WTC11 (cell line): Measurements from ENCODE around the gene CMTM4.

Experiments
- SP1 ChIP-seq: sonication (generic); formaldehyde crosslinking; conservative IDR thresholded peaks from 2 replicates; pipeline ENCODE4 v1.8.1; 2022; ENCODE audit warnings: missing genetic modification reagents
- TEAD4 ChIP-seq: sonication (generic); formaldehyde crosslinking; IDR thresholded peaks from 2 replicates; pipeline ENCODE4 v1.8.0; 2022; ENCODE audit warnings: mild to moderate bottlenecking, missing genetic modification reagents
- ZBTB21 ChIP-seq: sonication (generic); formaldehyde crosslinking; IDR thresholded peaks from 2 replicates; pipeline ENCODE4 v1.8.1; 2023; ENCODE audit warnings: mild to moderate bottlenecking, missing genetic modification reagents, borderline replicate concordance
- TF ChIP-seq, protein P1 (sequence below): fragments of 200-600 bp; IDR thresholded peaks from 2 replicates; pipeline ENCODE4 v1.8.0; 2022; ENCODE audit warnings: antibody characterized with exemption
- TF ChIP-seq, protein P2 (sequence below): sonication (generic); formaldehyde crosslinking; IDR thresholded peaks from 2 replicates; pipeline ENCODE4 v1.8.0; 2022; ENCODE audit warnings: mild to moderate bottlenecking, missing genetic modification reagents
- TF ChIP-seq, protein P3 (sequence below): sonication (generic); formaldehyde crosslinking; IDR thresholded peaks from 2 replicates; pipeline ENCODE4 v1.8.0; 2022; ENCODE audit warnings: mild to moderate bottlenecking, missing genetic modification reagents
- TF ChIP-seq, protein P4 (sequence below): sonication (generic); formaldehyde crosslinking; IDR thresholded peaks from 2 replicates; pipeline ENCODE4 v1.8.0; 2023; ENCODE audit warnings: mild to moderate bottlenecking, missing genetic modification reagents

DNA sequence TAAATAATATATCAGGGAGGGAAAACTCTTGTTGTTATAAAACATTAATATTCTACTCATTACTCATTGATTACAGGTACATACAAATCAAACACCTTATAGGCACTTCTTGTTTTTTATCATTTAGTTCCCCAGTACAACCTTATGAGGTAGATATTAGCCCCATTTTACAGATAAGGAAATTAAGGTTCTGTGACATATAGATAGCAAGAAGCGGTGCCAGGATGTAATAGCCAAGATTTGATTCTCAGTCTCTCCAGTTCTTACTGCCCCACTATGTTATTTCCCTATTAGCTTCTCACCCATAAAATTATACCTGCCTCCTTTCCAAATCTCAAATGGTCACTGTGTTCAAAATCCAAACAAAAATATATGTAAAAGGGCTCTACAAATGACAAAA, 55.2 kb downstream of the CMTM4 start:
- TF ChIP-seq SP1 (CRISPR knock-in tag) = no peak
- no peak for TF ChIP-seq ZBTB21 (CRISPR knock-in tag)
- TF ChIP-seq, protein P1, sequence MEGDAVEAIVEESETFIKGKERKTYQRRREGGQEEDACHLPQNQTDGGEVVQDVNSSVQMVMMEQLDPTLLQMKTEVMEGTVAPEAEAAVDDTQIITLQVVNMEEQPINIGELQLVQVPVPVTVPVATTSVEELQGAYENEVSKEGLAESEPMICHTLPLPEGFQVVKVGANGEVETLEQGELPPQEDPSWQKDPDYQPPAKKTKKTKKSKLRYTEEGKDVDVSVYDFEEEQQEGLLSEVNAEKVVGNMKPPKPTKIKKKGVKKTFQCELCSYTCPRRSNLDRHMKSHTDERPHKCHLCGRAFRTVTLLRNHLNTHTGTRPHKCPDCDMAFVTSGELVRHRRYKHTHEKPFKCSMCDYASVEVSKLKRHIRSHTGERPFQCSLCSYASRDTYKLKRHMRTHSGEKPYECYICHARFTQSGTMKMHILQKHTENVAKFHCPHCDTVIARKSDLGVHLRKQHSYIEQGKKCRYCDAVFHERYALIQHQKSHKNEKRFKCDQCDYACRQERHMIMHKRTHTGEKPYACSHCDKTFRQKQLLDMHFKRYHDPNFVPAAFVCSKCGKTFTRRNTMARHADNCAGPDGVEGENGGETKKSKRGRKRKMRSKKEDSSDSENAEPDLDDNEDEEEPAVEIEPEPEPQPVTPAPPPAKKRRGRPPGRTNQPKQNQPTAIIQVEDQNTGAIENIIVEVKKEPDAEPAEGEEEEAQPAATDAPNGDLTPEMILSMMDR = no peak
- no peak for TF ChIP-seq TEAD4 (CRISPR knock-in tag)
- TF ChIP-seq, protein P2, sequence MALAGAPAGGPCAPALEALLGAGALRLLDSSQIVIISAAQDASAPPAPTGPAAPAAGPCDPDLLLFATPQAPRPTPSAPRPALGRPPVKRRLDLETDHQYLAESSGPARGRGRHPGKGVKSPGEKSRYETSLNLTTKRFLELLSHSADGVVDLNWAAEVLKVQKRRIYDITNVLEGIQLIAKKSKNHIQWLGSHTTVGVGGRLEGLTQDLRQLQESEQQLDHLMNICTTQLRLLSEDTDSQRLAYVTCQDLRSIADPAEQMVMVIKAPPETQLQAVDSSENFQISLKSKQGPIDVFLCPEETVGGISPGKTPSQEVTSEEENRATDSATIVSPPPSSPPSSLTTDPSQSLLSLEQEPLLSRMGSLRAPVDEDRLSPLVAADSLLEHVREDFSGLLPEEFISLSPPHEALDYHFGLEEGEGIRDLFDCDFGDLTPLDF (CRISPR knock-in tag) = no peak
- TF ChIP-seq, protein P3, sequence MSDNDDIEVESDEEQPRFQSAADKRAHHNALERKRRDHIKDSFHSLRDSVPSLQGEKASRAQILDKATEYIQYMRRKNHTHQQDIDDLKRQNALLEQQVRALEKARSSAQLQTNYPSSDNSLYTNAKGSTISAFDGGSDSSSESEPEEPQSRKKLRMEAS (CRISPR knock-in tag) = no peak
- TF ChIP-seq, protein P4, sequence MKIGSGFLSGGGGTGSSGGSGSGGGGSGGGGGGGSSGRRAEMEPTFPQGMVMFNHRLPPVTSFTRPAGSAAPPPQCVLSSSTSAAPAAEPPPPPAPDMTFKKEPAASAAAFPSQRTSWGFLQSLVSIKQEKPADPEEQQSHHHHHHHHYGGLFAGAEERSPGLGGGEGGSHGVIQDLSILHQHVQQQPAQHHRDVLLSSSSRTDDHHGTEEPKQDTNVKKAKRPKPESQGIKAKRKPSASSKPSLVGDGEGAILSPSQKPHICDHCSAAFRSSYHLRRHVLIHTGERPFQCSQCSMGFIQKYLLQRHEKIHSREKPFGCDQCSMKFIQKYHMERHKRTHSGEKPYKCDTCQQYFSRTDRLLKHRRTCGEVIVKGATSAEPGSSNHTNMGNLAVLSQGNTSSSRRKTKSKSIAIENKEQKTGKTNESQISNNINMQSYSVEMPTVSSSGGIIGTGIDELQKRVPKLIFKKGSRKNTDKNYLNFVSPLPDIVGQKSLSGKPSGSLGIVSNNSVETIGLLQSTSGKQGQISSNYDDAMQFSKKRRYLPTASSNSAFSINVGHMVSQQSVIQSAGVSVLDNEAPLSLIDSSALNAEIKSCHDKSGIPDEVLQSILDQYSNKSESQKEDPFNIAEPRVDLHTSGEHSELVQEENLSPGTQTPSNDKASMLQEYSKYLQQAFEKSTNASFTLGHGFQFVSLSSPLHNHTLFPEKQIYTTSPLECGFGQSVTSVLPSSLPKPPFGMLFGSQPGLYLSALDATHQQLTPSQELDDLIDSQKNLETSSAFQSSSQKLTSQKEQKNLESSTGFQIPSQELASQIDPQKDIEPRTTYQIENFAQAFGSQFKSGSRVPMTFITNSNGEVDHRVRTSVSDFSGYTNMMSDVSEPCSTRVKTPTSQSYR (CRISPR knock-in tag) = no peak
